Inflammatory macrophage treated with lipopolysaccharide for 4 hours (primary cell): ENCODE measurements around the gene VGLL1.
A peak's percentile ranks its signal among the peaks of the same experiment; 100 is the strongest.

Source experiments
- DNase-seq: peaks from one replicate; pipeline ENCODE4 v3.0.0-alpha.2; 2020

The VGLL1 gene, protein sequence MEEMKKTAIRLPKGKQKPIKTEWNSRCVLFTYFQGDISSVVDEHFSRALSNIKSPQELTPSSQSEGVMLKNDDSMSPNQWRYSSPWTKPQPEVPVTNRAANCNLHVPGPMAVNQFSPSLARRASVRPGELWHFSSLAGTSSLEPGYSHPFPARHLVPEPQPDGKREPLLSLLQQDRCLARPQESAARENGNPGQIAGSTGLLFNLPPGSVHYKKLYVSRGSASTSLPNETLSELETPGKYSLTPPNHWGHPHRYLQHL

DNA sequence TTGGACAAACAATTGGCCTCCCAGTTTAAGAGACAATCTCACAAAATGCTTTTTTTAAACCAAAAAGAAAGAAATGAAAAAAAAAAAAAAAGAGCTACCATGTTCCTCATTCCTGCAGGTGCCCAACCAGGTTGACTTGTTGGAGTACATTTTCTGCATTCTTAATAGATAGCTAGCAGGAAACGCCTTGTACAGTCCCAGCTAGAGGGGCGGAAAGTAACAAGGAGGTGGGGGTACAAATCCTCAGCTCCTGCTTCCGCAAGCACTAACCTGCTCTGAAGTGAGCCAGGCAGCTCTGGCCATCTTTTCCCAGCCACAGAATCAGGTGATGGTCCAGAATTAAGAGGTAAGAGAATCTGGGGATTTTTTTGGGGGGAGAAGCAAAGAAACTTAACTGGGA is at the start of gene VGLL1:
Gene VGLL1, plus strand, starts transcription at position 265 of the 400 bp plus-strand sequence. CDS start 3,806 bp downstream, outside the sequence.
- no peak for DNase-seq

DNA sequence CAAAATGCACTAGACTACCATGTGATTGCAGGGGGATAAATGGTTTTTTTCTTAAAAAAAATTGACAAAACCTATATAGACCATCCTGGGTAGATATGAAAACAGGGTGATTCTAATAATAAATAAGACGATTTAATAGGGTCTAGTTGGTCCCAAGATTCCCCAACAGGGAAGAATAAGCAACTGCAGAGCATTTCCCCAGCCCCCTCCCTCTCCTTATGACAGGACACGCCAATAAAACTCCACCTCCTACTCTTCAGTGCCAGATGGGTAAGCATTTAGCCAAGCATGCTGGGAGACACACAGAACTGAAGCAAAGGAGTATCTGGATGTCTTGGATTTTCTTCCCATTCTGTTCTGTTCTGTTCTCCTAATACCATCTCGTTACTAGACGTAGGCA is 44.4 kb upstream of the VGLL1 start, which contains the start of gene BRS3:
Gene BRS3, plus strand, starts transcription at position 301 of the 400 bp plus-strand sequence. CDS start 168 bp downstream, outside the sequence.
- no peak for DNase-seq

GRCh38 chrX:136488706-136489105 is 43.3 kb upstream of the VGLL1 start:
- DNase-seq = no peak

- no peak for DNase-seq
Observed at GRCh38 chrX:136491832-136492231, 40.2 kb upstream of the VGLL1 start.

DNA sequence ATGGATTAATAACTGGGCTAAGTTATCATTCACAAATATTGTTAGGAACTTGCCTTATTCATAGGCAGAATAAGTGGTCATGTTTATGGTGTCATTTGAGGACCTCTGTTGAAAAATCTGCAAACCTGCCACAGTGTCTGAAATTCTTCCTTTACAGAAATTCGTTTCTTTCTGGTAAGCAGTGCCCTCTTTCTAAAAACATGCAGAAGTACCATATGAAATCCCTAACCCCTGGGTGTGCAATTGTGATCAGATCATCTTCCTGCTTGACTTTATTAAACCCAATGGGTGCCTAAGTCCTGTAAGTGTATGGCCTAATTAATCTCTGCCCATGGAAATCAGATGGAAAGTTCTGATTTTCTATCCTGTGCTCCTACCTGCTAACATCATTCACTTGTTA is 39.0 kb upstream of the VGLL1 start:
- DNase-seq = no peak

DNA sequence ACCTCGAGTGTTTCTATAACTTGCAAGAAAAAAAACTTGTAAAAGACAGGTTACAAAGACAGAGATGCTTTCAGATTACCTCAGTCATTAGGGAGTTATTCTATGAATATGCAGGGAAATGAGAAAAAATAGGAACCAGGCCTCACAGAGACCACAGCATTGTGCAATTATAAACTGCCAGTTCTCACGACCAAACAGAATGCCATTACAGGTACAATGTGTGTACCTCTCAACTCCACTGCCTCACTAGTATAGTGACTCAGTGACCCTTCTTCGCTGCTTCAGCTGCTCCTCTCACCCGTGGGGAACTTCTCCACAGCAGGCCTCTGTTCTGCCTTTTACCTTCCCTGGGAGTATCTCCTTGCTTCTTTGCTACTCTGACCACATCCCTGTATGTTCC is 37.0 kb upstream of the VGLL1 start:
- DNase-seq = peak; percentile 23

DNA sequence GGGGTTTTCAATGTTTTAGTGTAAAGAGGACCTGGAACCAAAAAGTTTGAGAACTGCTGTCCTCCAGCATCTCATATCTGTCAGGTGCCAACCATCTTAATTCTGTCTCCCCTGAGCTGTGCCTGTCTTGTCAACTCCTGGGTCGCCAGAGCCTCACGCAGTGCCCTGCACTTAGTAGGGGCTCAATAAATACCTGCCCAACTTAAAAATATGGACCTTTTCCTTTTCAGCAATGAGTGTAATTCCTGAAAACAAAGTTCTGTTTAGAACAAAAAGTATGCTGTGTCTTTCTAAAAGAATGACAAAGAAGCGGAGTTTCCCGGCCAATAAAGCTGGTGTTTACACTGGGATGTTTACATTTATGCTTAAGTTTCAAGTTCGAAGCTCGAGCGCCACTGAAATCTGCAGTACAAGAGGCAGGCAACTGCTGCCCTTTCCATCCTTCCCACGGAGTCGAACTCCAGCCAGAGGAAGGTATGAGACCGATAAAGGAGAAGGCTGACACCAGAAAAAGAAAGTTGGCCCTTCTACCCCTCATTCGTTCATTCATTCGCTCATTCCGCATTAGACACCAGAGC is 35.7 kb upstream of the VGLL1 start:
- DNase-seq = no peak

GRCh38 chrX:136496764-136497555 is 35.1 kb upstream of the VGLL1 start:
- DNase-seq = peak; percentile 85

DNA sequence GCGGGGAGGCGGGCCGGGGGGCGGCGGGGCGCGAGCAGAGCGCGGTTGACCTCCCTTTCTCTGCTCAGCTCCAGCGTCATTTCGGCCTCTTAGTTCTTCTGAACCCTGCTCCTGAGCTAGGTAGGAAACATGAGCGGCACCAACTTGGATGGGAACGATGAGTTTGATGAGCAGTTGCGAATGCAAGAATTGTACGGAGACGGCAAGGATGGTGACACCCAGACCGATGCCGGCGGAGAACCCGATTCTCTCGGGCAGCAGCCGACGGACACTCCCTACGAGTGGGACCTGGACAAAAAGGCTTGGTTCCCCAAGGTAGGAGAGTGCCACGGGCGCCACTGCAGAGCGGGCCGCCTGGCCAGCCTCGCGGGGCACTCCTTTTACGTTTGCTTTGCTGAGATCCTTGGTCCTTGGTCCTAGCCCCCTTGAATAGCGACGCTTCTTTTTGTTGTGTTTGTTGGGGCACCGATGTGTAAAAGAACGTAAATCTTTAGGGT is 34.4 kb upstream of the VGLL1 start, which contains the start of gene HTATSF1:
Gene HTATSF1, plus strand, starts transcription at position 37 of the 497 bp plus-strand sequence. Its CDS starts 93 bp downstream, at position 130.
- peak; percentile 6 for DNase-seq

DNA sequence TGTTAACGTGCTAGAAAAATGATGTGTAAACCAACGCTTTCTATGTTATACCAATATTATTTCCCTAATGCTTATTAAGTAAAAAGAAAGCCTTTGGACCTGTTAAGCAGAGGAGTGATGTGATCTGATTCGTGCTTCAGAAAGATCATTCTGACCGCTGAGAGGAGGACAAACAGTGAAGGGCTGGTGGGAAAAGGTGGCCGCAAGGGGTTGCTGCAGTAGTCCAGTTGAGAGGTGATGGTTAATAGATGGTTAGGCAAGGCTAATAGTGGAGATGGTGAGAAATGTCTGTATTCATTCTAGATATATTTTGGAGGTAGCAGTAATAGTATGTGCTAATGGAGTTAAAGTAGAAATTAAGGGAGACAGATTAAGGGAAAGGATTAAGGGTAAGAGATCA is 12.9 kb upstream of the VGLL1 start:
- DNase-seq = no peak

DNA sequence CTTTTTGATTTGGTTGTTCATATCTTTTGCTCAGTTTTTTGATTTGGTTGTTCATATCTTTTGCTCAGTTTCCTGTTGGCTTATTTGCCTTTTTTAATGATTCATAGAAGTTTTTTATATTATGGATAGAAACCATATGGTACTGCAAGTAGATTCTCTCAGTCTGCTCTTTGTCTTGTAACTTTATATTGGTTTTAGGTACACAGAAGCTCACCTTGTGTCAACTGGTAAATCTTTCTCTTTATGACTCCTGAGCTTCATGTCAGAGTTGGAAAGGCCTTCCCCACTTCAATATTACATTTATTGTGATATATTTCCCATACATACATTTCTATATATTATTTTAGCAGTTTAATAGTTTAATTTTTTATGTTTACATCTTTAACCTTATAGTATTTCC is 8.2 kb upstream of the VGLL1 start:
- DNase-seq = no peak

DNA sequence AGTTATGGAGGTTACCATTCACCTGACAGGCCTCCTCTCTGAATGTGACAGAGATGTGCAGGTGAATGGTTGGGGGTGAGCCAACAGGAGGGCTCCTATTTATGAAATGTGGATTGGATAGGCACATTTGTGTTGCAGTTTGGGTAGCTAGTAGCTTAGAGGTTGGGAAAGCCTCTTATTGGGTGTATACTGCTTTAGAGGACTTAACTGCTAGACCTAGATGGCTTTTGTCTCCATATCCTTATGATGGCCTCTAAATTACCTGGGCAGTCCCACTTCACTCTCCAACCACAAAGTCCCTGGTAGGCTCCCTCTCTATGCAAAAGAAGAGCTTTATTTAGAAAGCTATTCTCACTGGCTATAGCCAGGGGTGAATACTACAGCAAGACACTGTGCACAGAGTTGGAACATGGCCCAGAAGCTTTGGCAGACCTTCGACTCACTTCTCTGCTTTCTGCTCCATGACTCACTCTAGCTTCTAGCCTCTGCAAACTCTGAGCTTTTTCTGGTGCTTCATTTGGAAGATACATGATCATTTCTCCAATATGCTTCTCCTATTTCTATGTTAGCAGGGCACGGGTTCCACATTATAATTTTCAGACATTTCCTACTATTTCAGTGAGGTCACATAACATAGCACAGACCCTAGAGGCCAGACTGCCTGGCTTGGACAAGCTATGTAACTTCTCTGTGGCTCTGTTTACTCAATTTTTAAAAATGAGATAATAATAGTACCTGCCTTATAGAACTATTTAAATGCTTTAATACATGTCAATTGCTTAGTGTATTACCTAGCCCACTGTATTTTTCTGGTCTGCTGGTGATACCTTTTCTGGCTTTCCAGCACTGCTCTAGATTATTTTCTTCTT is 6.0 kb upstream of the VGLL1 start:
- no peak for DNase-seq

- no peak for DNase-seq
Observed at GRCh38 chrX:136528645-136529315, 3.2 kb upstream of the VGLL1 start.

DNA sequence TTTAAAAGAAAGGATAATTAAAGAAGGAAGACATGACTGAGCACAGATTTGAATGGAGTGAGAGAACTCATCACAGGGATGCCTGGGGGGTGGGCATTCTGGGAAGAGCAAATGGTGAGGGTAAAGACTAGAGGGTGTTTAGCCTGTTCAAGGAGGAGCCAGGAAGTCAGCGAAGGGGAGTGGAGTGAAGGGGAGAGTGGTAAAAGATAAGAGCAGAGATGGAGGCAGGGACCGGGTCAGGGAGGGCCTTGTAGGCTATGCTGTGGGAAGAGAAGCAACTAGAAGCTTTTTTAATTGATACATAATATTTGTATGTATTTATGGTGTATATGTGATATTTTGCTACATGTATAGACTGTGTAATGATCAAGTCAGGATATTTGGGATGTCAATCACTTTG is 2.2 kb upstream of the VGLL1 start:
- DNase-seq = no peak

DNA sequence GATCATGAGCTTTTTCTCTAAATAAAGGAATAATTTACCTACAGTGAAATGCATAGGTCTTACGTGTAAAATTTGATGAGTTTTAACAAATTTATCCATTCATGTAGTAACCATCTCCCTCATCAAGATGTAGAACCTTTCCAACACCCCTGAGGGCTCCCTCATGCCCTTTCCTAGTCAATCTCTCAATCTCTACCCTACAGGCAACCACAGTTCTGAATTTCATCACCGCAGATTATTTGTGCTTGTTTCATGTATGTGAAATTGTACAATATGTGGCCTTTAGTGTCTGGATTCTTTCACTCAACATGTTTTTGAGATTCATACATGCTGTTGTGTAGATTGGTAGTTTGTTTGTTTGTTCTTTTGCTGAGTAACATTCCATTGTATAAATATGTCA is 2.1 kb downstream of the VGLL1 start:
- DNase-seq = no peak

DNA sequence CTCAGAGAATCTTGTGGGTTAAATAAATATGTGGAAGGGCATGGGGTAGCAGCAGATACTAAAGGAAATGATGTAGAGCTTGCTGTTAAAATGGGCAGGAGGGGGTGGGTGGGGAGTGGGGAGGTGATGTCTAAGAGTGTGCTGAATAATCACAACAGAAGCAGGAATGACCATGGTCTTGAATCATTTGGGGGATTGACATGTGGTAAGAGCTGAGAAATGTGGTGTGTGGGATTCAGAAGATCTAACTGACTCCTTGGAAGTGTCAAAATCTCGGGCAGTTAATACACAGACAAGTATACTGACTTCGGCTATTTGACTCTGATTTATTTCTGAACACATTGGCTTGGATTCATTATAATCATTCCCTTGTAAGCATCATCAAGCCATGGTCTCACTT is 6.8 kb downstream of the VGLL1 start:
- DNase-seq = no peak

DNA sequence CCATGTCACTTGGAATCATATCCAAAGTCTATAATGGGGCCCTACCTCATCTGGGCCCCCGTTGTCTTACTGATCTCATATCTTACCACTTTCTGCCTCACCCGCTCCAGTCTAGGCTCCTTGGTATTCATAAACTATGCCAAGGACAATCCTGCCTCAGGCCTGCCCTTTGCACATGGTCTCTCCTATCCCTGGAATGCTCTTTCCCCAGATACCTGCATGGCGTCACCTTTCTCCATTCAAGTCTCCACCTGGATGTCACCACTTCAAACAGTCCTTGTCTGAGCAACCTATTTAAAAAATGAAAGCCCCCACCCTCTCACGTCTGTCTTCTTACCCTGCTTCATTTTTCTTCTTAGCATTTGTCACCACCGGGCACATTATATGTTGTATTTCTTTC is 8.2 kb downstream of the VGLL1 start:
- no peak for DNase-seq

- no peak for DNase-seq
Observed at GRCh38 chrX:136541294-136541693, 9.3 kb downstream of the VGLL1 start.

- DNase-seq = no peak
Observed at GRCh38 chrX:136542281-136542680, 10.3 kb downstream of the VGLL1 start.

DNA sequence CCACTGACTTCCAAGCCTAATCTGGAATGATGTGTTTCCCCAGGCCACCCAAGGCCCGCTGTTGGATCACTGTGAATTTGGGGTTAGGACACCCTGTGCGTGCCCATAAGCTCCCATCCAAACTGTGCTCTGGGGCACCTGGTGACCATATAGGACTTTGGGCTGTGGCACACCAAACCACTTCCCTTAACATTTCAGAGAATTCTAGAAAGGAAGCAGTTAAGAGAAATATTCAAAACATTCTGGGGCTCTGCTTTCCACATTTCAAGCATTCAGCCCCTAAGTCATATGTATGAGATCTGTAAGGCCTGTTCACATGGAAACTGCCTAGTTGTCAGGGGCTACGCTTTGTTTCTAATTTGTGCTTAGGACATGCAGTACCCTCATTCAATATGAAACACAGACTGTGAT is 14.4 kb downstream of the VGLL1 start:
- no peak for DNase-seq

DNA sequence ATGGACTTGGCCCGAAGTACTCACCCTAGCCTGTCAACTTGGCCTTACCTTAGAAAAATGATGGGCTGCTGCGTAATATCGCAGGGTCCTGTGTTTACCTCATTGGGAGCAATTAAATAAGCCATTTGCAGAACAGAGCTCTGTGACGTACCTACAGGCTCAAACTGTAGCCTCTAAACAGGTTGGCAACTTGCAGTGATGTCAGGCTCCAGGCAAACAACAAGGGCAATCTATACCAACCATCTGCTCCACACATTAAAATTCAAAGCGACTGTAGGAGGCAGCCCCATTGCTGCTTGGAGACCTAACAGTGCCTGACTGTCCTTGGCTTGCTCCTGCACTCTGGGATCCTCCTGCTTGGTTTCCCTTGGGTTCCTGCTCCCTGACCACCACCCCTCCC is 17.2 kb downstream of the VGLL1 start:
- DNase-seq = no peak

GRCh38 chrX:136551410-136551809 is 19.4 kb downstream of the VGLL1 start:
- no peak for DNase-seq
